NCI-H2227 treated with DMSO at 0.1 percent for 48 hours (cell line): ENCODE results near the gene HRH4.

Experiments
- DNase-seq: peaks from one replicate; lab custom pipeline; 2025; lab: John Stamatoyannopoulos, UW

Gene HRH4

GRCh38 chr18:24466771-24467170 is 6.3 kb downstream of the HRH4 start:
- DNase-seq = no peak

GRCh38 chr18:24470022-24470618 is 9.7 kb downstream of the HRH4 start:
- DNase-seq = no peak

GRCh38 chr18:24470805-24471204 is 10.4 kb downstream of the HRH4 start:
- DNase-seq = no peak

- DNase-seq = no peak
Measured at GRCh38 chr18:24472591-24472990, 12.2 kb downstream of the HRH4 start.

- no peak for DNase-seq
Measured at GRCh38 chr18:24474406-24474805, 14.0 kb downstream of the HRH4 start.

GRCh38 chr18:24475926-24476589 is 15.6 kb downstream of the HRH4 start:
- no peak for DNase-seq

- no peak for DNase-seq
Measured at GRCh38 chr18:24479371-24479770, 18.9 kb downstream of the HRH4 start.

GRCh38 chr18:24482821-24483220 is 22.4 kb downstream of the HRH4 start:
- DNase-seq = no peak

- DNase-seq = no peak
Measured at GRCh38 chr18:24485681-24486080, 25.2 kb downstream of the HRH4 start.

- peak; percentile 12 for DNase-seq
Measured at GRCh38 chr18:24486684-24487083, 26.2 kb downstream of the HRH4 start.

GRCh38 chr18:24488824-24489493 is 28.5 kb downstream of the HRH4 start:
- peak; percentile 54 for DNase-seq

GRCh38 chr18:24490539-24490938 is 30.1 kb downstream of the HRH4 start:
- DNase-seq = no peak

- DNase-seq = peak; percentile 22
Measured at GRCh38 chr18:24491927-24492834, 31.7 kb downstream of the HRH4 start.

- DNase-seq = no peak
Measured at GRCh38 chr18:24494586-24494985, 34.1 kb downstream of the HRH4 start.

GRCh38 chr18:24497031-24497754 is 36.8 kb downstream of the HRH4 start:
- no peak for DNase-seq

- DNase-seq = no peak
Measured at GRCh38 chr18:24499814-24500213, 39.4 kb downstream of the HRH4 start.

GRCh38 chr18:24500217-24500616 is 39.8 kb downstream of the HRH4 start:
- no peak for DNase-seq

GRCh38 chr18:24500766-24501165 is 40.3 kb downstream of the HRH4 start:
- DNase-seq = no peak

GRCh38 chr18:24502667-24503523 is 42.5 kb downstream of the HRH4 start:
- peak; percentile 23 for DNase-seq

- no peak for DNase-seq
Measured at GRCh38 chr18:24504401-24504800, 44.0 kb downstream of the HRH4 start.

GRCh38 chr18:24506175-24506574 is 45.7 kb downstream of the HRH4 start:
- DNase-seq = no peak
